CD4-positive, alpha-beta memory T cell (primary cell): ENCODE measurements around the gene CRKL. TPM values are rescaled to one million over a fixed set of nuclear protein-coding genes. Genes with fewer than 3 reads are reported as not detected.
A peak's percentile ranks its signal among the peaks of the same experiment; 100 is the strongest.

Experiments
- CTCF ChIA-PET: fragments of 350-600 bp; sonication (Branson Sonifier 250); formaldehyde crosslinking; loops from one replicate; lab custom pipeline; 2021; ENCODE audit warnings: inconsistent platforms; ENCODE audit not compliant: partially characterized antibody; lab: Charles Lee
- POLR2A ChIA-PET: fragments of 350-600 bp; sonication (Branson Sonifier 250); formaldehyde crosslinking; loops from one replicate; lab custom pipeline; 2021; ENCODE audit not compliant: partially characterized antibody; lab: Charles Lee
- DNase-seq, 5 donors: peaks; one replicate each; pipeline versions ENCODE4 v3.0.0 to v3.0.0-alpha.2; 2020 to 2022; ENCODE audit warnings: mixed read lengths in 1 of 5
- H3K27ac ChIP-seq: one replicate; pipeline ENCODE4 v1.7.0; 2013; ENCODE audit warnings: low read depth, low read length
- H3K27me3 ChIP-seq: 2 replicates; pipeline ENCODE4 v1.7.0; 2013; ENCODE audit warnings: mild to moderate bottlenecking, low read length, moderate library complexity; ENCODE audit not compliant: insufficient read depth
- H3K36me3 ChIP-seq: 2 replicates; pipeline ENCODE4 v1.7.0; 2013; ENCODE audit warnings: mild to moderate bottlenecking, low read length, moderate library complexity; ENCODE audit not compliant: insufficient read depth
- H3K4me1 ChIP-seq: 2 replicates; pipeline ENCODE4 v1.7.0; 2013; ENCODE audit warnings: mild to moderate bottlenecking, low read length, moderate library complexity; ENCODE audit not compliant: insufficient read depth
- H3K4me3 ChIP-seq, 2 donors: one replicate each; pipeline ENCODE4 v1.7.0; 2013; ENCODE audit warnings: low read length in 2 of 2, mild to moderate bottlenecking in 1 of 2
- H3K9me3 ChIP-seq, 2 donors: one replicate each; pipeline ENCODE4 v1.7.0; 2013; ENCODE audit warnings: low read length in 2 of 2, control low read depth in 1 of 2; ENCODE audit not compliant: control insufficient read depth in 1 of 2
- H3K27ac Mint-ChIP-seq, 7 donors: one replicate each; pipeline ENCODE4 v1.8.0; 2020 to 2021; ENCODE audit warnings: mixed read lengths in 7 of 7, mild to moderate bottlenecking in 6 of 7, inconsistent platforms in 3 of 7, moderate library complexity in 3 of 7
- H3K27me3 Mint-ChIP-seq, 2 donors: one replicate each; pipeline ENCODE4 v1.8.0; 2020 to 2021; ENCODE audit warnings: mixed read lengths in 2 of 2
- H3K36me3 Mint-ChIP-seq, 2 donors: one replicate each; pipeline ENCODE4 v1.8.0; 2020 to 2021; ENCODE audit warnings: mixed read lengths in 2 of 2, inconsistent platforms in 1 of 2, mild to moderate bottlenecking in 1 of 2
- H3K4me1 Mint-ChIP-seq, 4 donors: one replicate each; pipeline ENCODE4 v1.8.0; 2020 to 2021; ENCODE audit warnings: mixed read lengths in 4 of 4, mild to moderate bottlenecking in 1 of 4
- H3K4me3 Mint-ChIP-seq, 8 donors: one replicate each; pipeline ENCODE4 v1.8.0; 2020 to 2021; ENCODE audit warnings: mixed read lengths in 8 of 8, mild to moderate bottlenecking in 7 of 8, moderate library complexity in 6 of 8, inconsistent platforms in 3 of 8
- H3K9me3 Mint-ChIP-seq, 8 donors: one replicate each; pipeline ENCODE4 v1.8.0; 2020 to 2021; ENCODE audit warnings: mixed read lengths in 8 of 8, mild to moderate bottlenecking in 5 of 8, inconsistent platforms in 3 of 8, moderate library complexity in 1 of 8
- intact Hi-C: fragments of 100-400 bp; cut with micrococcal nuclease; formaldehyde crosslinking; loops from one replicate; pipeline ENCODE4 v1.15.1; 2023
- polyA plus RNA-seq, 2 donors: library from polyadenylated mRNA; unstranded; fragments of 300-500 nt; fragmentation: Illumina TruSeq; gene quantifications; one replicate each; pipeline ENCODE4 v1.2.3, GENCODE V29; 2021
- total RNA-seq, 2 experiments: library from RNA; stranded (reverse); gene quantifications; one replicate each; pipeline ENCODE4 v1.2.3, GENCODE V29; 2021

Gene CRKL
- total and polyA plus RNA-seq, 4 experiments from 2014 or later = 39.9 to 86.5 (median 68.2) TPM

- H3K27ac Mint-ChIP-seq = peak overlapping the region; percentile 98 to 100 (median 100)
- Histone ChIP-seq H3K4me1 (peaks cover 34% of the 10 kb centered on the region), H3K36me3 (peaks cover 24% of the 10 kb centered on the region), H3K27ac (peak overlapping the region; percentile 95), H3K27me3 (no peaks in the 10 kb centered on the region), H3K4me3 (peak overlapping the region; percentile 79 to 92), H3K9me3 (no peaks in the 10 kb centered on the region)
- peaks cover 0 to 3% (median 0%) of the 10 kb centered on the region in 8 donors for H3K9me3 Mint-ChIP-seq
- peak overlapping the region; percentile 88 to 98 (median 96) for H3K4me3 Mint-ChIP-seq
- H3K27me3 Mint-ChIP-seq = no peaks in the 10 kb centered on the region
- peaks cover 13 to 54% (median 24%) of the 10 kb centered on the region in 4 donors for H3K4me1 Mint-ChIP-seq
- ChIA-PET POLR2A (interaction anchor here (0.6 to 5.1 kb wide), 6 partner anchors 10 to 141 kb away, joined by 3 to 48 read pairs (median 10); partner anchors contain the start of genes LZTR1 and P2RX6), CTCF (interaction anchor here (0.7 kb wide), 2 partner anchors 13 to 14 kb away, joined by 3 to 4 read pairs; no protein-coding TSS in a partner anchor)
- DNase-seq = no peak
- peaks cover 0 to 37% of the 10 kb centered on the region in 2 donors for H3K36me3 Mint-ChIP-seq
- intact Hi-C loops = loop anchor here (2.0 to 5.0 kb wide), 2 partner anchors 142 to 627 kb away; partner anchors contain the start of genes PI4KA and SNAP29
Observed at GRCh38 chr22:21000207-21000986, 83.2 kb downstream of the CRKL start.

GRCh38 chr22:21000987-21001600 is 83.9 kb downstream of the CRKL start:
- Histone ChIP-seq H3K27me3 (no peaks in the 10 kb centered on the region), H3K4me3 (peak overlapping the region; percentile 79 to 92), H3K27ac (peak overlapping the region; percentile 95), H3K9me3 (no peaks in the 10 kb centered on the region), H3K36me3 (peaks cover 24% of the 10 kb centered on the region), H3K4me1 (peaks cover 34% of the 10 kb centered on the region)
- peaks cover 13 to 53% (median 24%) of the 10 kb centered on the region in 4 donors for H3K4me1 Mint-ChIP-seq
- H3K4me3 Mint-ChIP-seq = peak overlapping the region; percentile 88 to 98 (median 96)
- no peaks in the 10 kb centered on the region for H3K27me3 Mint-ChIP-seq
- H3K36me3 Mint-ChIP-seq = peaks cover 0 to 33% of the 10 kb centered on the region in 2 donors
- intact Hi-C loops = loop anchor here (1.0 to 5.0 kb wide), 3 partner anchors 84 to 626 kb away; partner anchors contain the start of genes CRKL, PI4KA and SNAP29
- H3K27ac Mint-ChIP-seq = peak overlapping the region; percentile 98 to 100 (median 100)
- ChIA-PET POLR2A (interaction anchor here (0.6 to 5.1 kb wide), 6 partner anchors 11 to 142 kb away, joined by 3 to 48 read pairs (median 10); partner anchors contain the start of genes LZTR1 and P2RX6), CTCF (interaction anchor here (0.7 kb wide), 1 partner anchor 14 kb away, joined by 3 read pairs; no protein-coding TSS in a partner anchor)
- peaks cover 0 to 3% (median 0%) of the 10 kb centered on the region in 8 donors for H3K9me3 Mint-ChIP-seq
- no peak for DNase-seq

- CTCF ChIA-PET = interaction anchor here (0.6 to 1.5 kb wide), 4 partner anchors 11 to 101 kb away, joined by 3 to 4 read pairs (median 3); partner anchors contain the start of gene LZTR1
- intact Hi-C loops = loop anchor here (1.0 to 5.0 kb wide), 4 partner anchors 19 to 626 kb away; partner anchors contain the start of genes CRKL, LZTR1, PI4KA and SNAP29
- Mint-ChIP-seq H3K36me3 (peaks cover 0 to 29% of the 10 kb centered on the region in 2 donors), H3K9me3 (peaks cover 0 to 3% (median 0%) of the 10 kb centered on the region in 8 donors), H3K27me3 (no peaks in the 10 kb centered on the region), H3K27ac (peak within 1 kb of the TSS; percentile 98 to 100 (median 100)), H3K4me1 (peaks cover 13 to 50% (median 24%) of the 10 kb centered on the region in 4 donors), H3K4me3 (peak within 1 kb of the TSS; percentile 88 to 98 (median 96))
- Histone ChIP-seq H3K27ac (peak within 1 kb of the TSS; percentile 95), H3K27me3 (no peaks in the 10 kb centered on the region), H3K4me3 (peak within 1 kb of the TSS; percentile 79 to 92), H3K36me3 (peaks cover 24% of the 10 kb centered on the region), H3K4me1 (peaks cover 34% of the 10 kb centered on the region), H3K9me3 (no peaks in the 10 kb centered on the region)
- POLR2A ChIA-PET = interaction anchor here (0.8 to 5.1 kb wide), 8 partner anchors 8 to 628 kb away, joined by 3 to 48 read pairs (median 5); partner anchors contain the start of genes CRKL, LZTR1, P2RX6 and YDJC
- DNase-seq = peak; percentile 97 to 99 (median 98)
Observed at GRCh38 chr22:21001601-21002325, 84.6 kb downstream of the CRKL start, which contains the start of gene THAP7. TSS of gene THAP7 (minus strand) at chr22:21002118. CDS start at chr22:21001911, 207 bp downstream.

Other genes with a start within 250 kb of the CRKL start
- not detected for gene SERPIND1, start 143.3 kb upstream of the CRKL start, total RNA-seq
- under 1 TPM; 0.07 to 0.29 TPM for gene SERPIND1, start 143.3 kb upstream of the CRKL start, polyA plus RNA-seq
- gene PI4KA, start 58.6 kb upstream of the CRKL start, total RNA-seq = 100 to 1,000 TPM; 142 to 145 TPM
- 10 to 100 TPM; 31.5 to 78.5 TPM for gene PI4KA, start 58.6 kb upstream of the CRKL start, polyA plus RNA-seq
- gene SNAP29, start 58.4 kb upstream of the CRKL start, total RNA-seq = 10 to 100 TPM; 24.4 to 26.1 TPM
- 10 to 100 TPM; 18.8 to 27.8 TPM for gene SNAP29, start 58.4 kb upstream of the CRKL start, polyA plus RNA-seq
- gene AIFM3, start 49.8 kb downstream of the CRKL start, total RNA-seq = 1 to 10 TPM in 1 of 2 experiments, under 1 TPM in 1; 0.55 to 1.0 TPM
- not detected for gene AIFM3, start 49.8 kb downstream of the CRKL start, polyA plus RNA-seq
- 100 to 1,000 TPM; 112 to 114 TPM for gene LZTR1, start 64.9 kb downstream of the CRKL start, total RNA-seq
- gene LZTR1, start 64.9 kb downstream of the CRKL start, polyA plus RNA-seq = 10 to 100 TPM in 1 of 2 donors, 1 to 10 TPM in 1; 5.5 to 18.1 TPM
- gene THAP7, start 84.7 kb downstream of the CRKL start, total RNA-seq = 10 to 100 TPM; 60.4 to 65.0 TPM
- gene THAP7, start 84.7 kb downstream of the CRKL start, polyA plus RNA-seq = 10 to 100 TPM; 45.9 to 46.9 TPM
- 1 to 10 TPM; 1.1 to 1.2 TPM for gene P2RX6, start 97.8 kb downstream of the CRKL start, total RNA-seq
- under 1 TPM in 1 of 2 donors, not detected in 1; 0.19 TPM for gene P2RX6, start 97.8 kb downstream of the CRKL start, polyA plus RNA-seq
- gene SLC7A4, start 115.2 kb downstream of the CRKL start, total RNA-seq = not detected
- gene SLC7A4, start 115.2 kb downstream of the CRKL start, polyA plus RNA-seq = under 1 TPM; 0.07 to 0.15 TPM
- not detected for gene LRRC74B, start 128.5 kb downstream of the CRKL start, total RNA-seq
- gene LRRC74B, start 128.5 kb downstream of the CRKL start, polyA plus RNA-seq = not detected